ENCODE results near the gene TBX10.

The TBX10 gene

DNA sequence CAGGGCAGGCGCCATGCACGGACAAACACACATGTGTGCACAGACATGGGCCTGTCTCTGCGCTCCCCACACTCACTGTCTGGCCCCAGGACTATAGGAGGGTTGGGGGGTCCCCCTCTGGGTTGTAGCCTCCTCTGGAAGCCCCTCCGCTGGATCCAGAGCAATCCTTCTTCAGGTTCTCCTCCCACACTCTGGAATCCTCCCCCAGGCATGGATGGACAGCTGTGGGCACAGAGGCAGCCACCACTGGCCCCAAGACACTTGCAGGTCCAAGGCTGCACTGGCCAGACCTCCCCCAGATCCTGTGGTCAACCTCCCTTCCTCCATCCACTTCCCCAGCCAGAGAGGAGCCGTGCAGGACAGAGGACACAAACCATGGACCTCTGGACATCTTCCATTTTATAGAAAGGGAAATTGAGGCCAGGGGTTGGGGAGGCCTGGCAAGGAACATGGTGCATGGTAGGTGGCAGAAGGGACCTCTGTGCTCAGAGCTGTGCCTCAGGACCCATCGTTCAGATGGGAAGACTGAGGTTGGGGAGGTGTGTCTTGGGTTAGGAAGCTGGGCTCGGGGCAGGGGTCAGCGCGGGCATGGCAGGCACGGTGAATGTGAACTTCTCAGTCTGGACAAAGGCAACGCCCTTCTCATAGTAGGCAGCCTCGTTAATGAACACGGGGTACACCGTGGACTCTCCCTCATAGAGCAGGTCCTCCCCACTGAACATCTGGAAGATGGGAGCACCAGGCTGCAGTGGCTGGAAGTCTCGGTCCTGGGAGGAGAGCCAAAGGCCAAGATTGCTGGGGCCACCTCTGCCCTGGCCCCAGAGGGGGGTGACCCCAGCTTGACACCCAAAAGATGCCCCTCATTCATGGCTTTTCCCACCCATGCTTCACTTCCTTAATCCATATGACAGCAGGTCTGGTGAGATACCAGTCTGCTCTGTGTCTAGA, 2.9 kb upstream of the TBX10 start:
- no peak for TF ChIP-seq FOXP2 (optimal IDR thresholded peaks at IDR 0.05; ENCODE audit: borderline replicate concordance, extremely low read depth, extremely low read length, insufficient read depth)
- TF ChIP-seq, protein P1, sequence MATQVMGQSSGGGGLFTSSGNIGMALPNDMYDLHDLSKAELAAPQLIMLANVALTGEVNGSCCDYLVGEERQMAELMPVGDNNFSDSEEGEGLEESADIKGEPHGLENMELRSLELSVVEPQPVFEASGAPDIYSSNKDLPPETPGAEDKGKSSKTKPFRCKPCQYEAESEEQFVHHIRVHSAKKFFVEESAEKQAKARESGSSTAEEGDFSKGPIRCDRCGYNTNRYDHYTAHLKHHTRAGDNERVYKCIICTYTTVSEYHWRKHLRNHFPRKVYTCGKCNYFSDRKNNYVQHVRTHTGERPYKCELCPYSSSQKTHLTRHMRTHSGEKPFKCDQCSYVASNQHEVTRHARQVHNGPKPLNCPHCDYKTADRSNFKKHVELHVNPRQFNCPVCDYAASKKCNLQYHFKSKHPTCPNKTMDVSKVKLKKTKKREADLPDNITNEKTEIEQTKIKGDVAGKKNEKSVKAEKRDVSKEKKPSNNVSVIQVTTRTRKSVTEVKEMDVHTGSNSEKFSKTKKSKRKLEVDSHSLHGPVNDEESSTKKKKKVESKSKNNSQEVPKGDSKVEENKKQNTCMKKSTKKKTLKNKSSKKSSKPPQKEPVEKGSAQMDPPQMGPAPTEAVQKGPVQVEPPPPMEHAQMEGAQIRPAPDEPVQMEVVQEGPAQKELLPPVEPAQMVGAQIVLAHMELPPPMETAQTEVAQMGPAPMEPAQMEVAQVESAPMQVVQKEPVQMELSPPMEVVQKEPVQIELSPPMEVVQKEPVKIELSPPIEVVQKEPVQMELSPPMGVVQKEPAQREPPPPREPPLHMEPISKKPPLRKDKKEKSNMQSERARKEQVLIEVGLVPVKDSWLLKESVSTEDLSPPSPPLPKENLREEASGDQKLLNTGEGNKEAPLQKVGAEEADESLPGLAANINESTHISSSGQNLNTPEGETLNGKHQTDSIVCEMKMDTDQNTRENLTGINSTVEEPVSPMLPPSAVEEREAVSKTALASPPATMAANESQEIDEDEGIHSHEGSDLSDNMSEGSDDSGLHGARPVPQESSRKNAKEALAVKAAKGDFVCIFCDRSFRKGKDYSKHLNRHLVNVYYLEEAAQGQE (IDR thresholded peaks at IDR 0.05; ENCODE audit: insufficient read depth in 1 of 2, low read depth in 2 of 2, low read length in 2 of 2), result no peak
- no peak for TF ChIP-seq TAF1 (IDR thresholded peaks at IDR 0.05; ENCODE audit: borderline replicate concordance, insufficient read depth, low read length)
- TF ChIP-seq POLR2AphosphoS5 (IDR thresholded peaks at IDR 0.05; ENCODE audit: low read depth, low read length), result no peak
- no peak for TF ChIP-seq SIN3A (IDR thresholded peaks at IDR 0.05; ENCODE audit: borderline replicate concordance, insufficient read depth, low read length)

DNA sequence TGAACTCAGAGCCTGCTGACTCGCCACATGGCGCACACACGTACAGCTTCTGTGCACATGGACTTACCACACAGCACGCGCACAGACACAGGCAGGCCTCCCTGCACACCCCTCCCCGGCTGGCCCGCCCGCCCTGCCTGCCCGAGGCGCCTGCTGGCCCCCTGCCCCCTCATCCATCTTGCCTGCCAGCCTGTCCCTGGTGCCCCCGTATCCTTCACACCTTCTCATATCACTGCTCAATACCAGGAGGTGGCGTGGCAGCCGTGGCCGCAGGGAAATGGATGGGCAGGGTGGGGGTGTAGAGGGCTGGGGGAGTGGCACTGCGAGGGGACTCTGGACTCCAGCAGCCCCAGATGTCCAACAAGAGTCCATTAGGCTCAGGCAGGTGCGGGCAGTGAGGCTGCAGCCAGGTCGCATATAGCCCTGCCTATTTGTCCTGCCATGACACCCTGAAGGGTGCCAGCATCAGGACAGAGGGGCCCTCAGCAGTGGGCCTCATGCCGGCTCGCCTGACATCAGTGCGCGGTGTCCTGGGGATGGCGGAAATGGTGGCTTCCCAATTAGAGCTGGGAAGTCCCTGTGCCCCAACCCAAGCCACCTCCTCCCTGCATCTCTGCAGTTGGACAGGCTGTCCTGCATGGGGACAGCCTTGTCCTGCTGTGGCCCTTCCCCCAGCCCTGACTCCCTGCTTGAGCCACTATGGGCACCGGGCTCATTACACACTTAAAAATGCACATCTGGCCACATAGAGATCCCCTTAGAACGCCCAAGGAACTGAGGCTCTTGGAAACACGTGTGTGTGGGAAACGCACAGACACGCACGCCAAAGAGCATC, 2.0 kb upstream of the TBX10 start:
- TF ChIP-seq TAF1 (IDR thresholded peaks at IDR 0.05; ENCODE audit: borderline replicate concordance, insufficient read depth, low read length) (no peak), SIN3A (IDR thresholded peaks at IDR 0.05; ENCODE audit: borderline replicate concordance, insufficient read depth, low read length) (no peak), FOXP2 (optimal IDR thresholded peaks at IDR 0.05; ENCODE audit: borderline replicate concordance, extremely low read depth, extremely low read length, insufficient read depth) (no peak), POLR2AphosphoS5 (IDR thresholded peaks at IDR 0.05; ENCODE audit: low read depth, low read length) (no peak)
- TF ChIP-seq, protein P1 (IDR thresholded peaks at IDR 0.05; ENCODE audit: insufficient read depth in 1 of 2, low read depth in 2 of 2, low read length in 2 of 2), result no peak

DNA sequence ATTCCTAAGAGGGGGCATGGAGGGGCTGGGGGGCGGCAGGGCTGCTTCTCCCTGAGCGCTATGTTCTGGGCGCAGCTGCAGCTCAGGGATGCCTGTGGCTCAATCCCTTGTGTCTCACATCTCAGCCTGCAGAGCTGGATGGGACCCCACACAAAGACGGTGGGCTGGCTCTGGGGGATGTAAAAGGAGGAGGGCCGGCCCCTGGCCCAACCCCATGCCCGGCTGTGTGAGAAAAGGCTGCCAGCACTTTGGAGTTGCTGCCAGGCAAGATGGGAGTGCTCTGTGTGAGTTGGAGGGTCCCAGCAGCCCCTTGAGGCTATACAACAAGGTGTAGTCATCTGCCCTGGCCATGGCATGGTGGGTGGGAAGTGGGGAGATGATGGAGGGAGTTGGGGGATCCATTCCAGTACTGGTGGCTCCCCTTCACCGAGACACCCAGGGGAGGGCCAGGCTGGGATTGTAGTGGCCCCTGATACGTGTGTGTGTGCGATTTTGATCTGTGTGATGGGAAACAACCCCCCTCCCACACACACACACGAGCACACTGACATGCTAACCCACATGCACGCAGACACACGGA, 1.3 kb upstream of the TBX10 start:
- TF ChIP-seq TAF1 (IDR thresholded peaks at IDR 0.05; ENCODE audit: borderline replicate concordance, insufficient read depth, low read length), result no peak
- TF ChIP-seq SIN3A (IDR thresholded peaks at IDR 0.05; ENCODE audit: borderline replicate concordance, insufficient read depth, low read length), result no peak
- TF ChIP-seq, protein P1 (IDR thresholded peaks at IDR 0.05; ENCODE audit: insufficient read depth in 1 of 2, low read depth in 2 of 2, low read length in 2 of 2), result no peak
- no peak for TF ChIP-seq POLR2AphosphoS5 (IDR thresholded peaks at IDR 0.05; ENCODE audit: low read depth, low read length)
- no peak for TF ChIP-seq FOXP2 (optimal IDR thresholded peaks at IDR 0.05; ENCODE audit: borderline replicate concordance, extremely low read depth, extremely low read length, insufficient read depth)

DNA sequence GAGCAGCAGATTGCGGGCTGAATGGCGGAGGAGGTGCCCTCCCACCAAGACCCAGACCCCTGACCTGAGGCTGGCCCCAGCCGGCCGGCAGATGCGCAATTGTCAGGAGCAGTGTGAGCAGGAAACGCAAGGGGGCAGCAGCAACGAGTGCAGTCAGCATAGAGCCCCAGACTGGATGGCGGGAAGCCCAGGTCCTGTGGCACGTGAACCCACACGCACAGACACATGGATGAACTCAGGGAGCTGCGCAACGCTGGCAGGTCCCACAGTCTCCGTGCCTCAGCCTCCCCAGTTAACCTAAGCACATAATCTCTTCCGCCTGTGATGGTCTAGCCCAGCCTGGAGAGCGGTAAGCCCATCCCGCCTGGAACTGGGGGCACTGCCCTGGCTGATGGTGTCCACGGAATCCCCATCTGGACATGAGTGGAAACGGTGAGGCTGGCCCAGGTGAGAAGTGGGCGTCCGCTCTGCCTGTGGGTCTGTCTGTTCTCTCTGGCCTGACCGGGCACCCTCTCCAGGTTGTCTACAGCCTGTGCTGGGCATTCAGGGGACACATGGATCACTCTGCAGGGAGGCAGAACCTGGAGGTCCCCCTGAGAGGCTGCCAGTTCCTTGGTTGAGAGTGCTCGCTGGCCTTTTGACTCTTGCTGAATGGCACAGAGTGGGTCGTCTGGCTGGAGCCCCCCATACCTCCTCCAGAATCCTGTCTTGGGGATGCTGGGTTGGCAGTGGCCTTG, 626 bp upstream of the TBX10 start:
- TF ChIP-seq SIN3A (IDR thresholded peaks at IDR 0.05; ENCODE audit: borderline replicate concordance, insufficient read depth, low read length), result no peak
- TF ChIP-seq POLR2AphosphoS5 (IDR thresholded peaks at IDR 0.05; ENCODE audit: low read depth, low read length), result no peak
- no peak for TF ChIP-seq FOXP2 (optimal IDR thresholded peaks at IDR 0.05; ENCODE audit: borderline replicate concordance, extremely low read depth, extremely low read length, insufficient read depth)
- TF ChIP-seq, protein P1 (IDR thresholded peaks at IDR 0.05; ENCODE audit: insufficient read depth in 1 of 2, low read depth in 2 of 2, low read length in 2 of 2), result no peak
- TF ChIP-seq TAF1 (IDR thresholded peaks at IDR 0.05; ENCODE audit: borderline replicate concordance, insufficient read depth, low read length), result no peak

All from PFSK-1 (cell line).